HG03469 (cell line): ENCODE measurements around the gene TPP1.

Experiments used
- ATAC-seq: cut with Tn5 transposase; IDR thresholded peaks from one replicate; pipeline ENCODE4 v1.9.1; 2021; ENCODE audit warnings: mild to moderate bottlenecking, moderate library complexity, moderate number of reproducible peaks; ENCODE audit not compliant: unreplicated experiment

Gene TPP1

DNA sequence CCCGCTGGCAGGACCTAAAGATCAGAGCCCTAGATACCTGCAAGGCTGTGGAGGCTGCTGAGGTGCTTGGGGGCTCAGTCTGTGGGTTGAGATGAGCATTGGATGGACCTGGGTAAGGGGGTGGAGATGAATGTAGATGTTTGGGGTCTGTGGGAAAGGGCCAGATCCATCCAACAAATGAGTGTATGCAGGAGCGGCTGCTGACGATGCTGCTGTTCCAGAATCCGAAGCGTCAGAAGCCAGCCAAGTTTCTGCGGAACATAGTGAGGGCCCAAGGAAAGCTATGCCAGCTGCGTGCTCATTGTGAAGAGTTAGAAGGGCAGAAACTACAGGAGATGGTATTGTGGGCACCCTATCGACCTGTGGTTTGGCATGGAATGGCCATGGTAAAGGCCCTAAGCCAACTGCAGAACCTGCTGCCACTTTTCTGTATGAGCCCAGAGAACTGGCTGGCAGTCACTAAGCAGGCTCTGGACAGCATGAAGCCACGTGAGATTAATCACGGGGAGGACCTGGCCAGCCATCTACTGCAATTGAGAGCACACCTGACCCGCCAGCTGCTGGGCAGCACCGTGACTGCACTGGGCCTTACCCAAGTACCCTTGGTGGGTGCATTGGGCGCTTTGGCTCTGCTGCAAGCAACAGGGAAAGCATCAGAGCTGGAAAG, 52.4 kb downstream of the TPP1 start:
- ATAC-seq = no peak

DNA sequence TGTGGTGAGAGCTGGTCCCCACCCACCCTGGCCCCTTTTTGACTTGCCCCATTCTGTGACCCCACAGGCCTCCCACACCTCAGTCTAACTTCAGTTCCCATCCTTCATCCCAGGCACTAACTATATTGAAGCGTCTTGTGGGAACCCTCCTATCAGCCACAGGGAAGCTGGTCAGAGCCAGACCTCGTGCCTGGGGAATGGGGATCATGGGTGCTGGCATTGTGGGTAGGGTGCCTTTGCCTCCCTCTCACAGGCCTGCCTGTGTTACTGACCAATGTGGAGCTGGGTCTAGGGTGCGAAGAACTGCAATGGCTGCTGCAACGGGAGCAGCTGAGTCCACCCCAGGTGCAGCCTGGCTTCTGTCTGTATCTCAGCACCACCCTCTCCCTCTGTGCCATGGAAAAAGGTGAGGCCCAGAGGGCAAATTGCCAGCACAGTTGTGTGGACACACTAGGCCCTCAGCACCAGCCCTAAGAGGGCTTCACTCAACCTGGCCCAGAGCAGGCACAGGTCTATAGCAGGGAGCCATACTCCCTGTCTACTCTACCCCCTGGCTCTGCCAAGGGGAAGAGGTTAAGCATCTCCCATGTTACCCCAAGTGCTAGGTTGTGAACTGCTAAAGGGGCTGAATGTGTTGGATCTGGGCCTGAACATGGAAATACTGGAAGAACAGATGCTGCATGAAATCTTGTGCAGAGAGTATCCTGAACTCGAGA, 53.1 kb downstream of the TPP1 start:
- no peak for ATAC-seq

DNA sequence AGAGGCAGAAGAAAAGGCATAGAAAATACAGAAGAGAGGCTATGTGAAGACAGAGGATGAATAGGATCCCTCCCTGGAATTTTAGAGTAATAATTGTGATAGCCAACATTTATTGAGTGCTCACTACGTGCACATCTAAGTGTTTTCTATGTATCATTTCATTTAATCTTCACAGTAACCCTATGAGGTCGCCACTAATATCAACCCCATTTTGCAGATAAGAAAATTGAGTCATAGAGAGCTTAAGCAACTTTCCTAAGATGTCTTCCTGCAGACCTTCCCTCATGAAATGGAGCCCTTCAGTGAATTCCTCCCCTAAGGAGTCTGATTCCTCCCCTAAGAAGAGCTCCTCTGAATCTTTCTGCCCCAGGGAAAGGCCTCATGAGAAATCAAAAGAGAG, 53.9 kb downstream of the TPP1 start:
- no peak for ATAC-seq

GRCh38 chr11:6563667-6564066, 55.6 kb downstream of the TPP1 start:
- no peak for ATAC-seq

- no peak for ATAC-seq
These were observed 56.1 kb downstream of the TPP1 start for GRCh38 chr11:6563121-6563619.
